Muscle of back (tissue), 11 donors: ENCODE measurements around the gene SMIM44. TPM values are rescaled to one million over a fixed set of nuclear protein-coding genes. Genes with fewer than 3 reads are reported as not detected.

Experiments
- DNase-seq, 3 donors: peaks; one replicate each; pipeline versions ENCODE4 v3.0.0 to v3.0.0-alpha.2; 2013
- polyA plus RNA-seq, 10 donors: library from polyadenylated mRNA; unstranded; fragments of 120-200 nt; gene quantifications; one replicate each; pipeline ENCODE4 v1.2.1, GENCODE V29; 2013; ENCODE audit not compliant: insufficient read length in 10 of 10

The SMIM44 gene
- polyA plus RNA-seq, 10 donors, result not detected

DNA sequence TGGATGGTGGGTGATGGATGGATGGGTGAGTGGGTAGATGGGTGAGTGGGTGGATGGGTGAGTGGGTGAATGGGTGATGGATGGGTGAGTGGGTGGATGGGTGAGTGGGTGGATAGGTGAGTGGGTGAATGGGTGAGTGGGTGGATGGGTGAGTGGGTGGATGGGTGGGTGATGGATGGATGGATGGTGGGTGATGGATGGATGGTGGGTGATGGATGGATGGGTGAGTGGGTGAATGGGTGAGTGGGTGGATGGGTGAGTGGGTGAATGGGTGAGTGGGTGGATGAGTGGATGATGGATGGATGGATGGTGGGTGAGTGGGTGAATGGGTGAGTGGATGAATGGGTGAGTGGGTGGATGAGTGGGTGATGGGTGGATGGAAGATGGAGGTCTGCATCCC lies 5.7 kb downstream of the SMIM44 start:
- DNase-seq, result no peak

DNA sequence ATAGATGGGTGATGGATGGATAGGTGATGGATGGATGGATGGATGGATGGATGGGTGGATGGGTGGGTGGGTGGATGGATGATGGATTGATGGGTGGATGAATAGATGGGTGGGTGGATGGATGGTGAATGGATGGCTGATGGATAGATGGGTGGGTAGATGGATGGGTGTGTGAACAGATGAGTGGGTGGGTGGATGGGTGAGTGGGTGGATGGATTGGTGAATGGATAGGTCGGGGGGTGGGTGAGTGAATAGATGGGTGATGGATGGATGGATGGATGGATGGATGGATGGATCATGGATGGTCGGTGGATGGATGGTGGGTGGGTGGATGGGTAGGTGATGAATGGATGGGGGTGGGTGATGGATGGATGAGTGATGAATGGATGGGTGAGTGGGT lies 6.4 kb downstream of the SMIM44 start:
- DNase-seq, result no peak

DNA sequence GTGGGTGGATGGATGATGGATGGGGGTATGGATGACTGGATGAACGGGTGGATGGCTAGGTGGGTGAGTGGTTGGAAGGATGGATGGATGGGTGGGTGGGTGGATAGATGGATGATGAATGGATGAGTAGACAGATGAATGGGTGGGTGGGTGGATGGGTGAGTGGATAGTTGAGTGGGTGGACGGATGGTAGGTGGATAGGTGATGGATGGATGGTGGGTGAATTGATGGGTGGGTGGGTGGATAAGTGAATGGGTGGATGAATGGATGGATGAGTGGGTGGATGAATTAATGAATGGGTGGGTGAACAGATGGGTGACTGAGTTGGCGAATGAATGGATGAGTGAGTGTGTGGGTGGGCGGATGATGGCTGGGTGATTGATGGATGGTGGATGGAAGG lies 7.8 kb downstream of the SMIM44 start:
- no peak for DNase-seq

DNA sequence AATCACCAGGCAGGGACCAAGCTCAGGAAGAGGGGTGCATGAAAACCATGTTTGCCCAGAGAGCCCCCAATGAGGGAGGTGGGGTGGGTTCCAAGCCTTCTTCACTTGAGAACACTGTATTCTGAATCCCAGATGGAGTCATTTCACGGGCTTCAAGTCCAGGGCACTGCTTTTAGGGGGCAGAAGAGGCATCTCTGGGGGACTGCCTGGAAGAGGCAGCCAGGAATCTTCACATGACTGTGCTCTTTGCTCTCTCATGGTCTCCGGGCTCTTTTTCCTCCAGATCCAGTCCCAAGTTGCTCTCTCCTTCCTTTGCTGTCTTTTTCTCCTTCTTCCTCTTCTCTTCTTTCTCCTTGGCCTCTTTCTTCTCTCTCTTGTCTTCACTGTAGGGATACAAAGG lies 8.6 kb downstream of the SMIM44 start:
- no peak for DNase-seq

DNA sequence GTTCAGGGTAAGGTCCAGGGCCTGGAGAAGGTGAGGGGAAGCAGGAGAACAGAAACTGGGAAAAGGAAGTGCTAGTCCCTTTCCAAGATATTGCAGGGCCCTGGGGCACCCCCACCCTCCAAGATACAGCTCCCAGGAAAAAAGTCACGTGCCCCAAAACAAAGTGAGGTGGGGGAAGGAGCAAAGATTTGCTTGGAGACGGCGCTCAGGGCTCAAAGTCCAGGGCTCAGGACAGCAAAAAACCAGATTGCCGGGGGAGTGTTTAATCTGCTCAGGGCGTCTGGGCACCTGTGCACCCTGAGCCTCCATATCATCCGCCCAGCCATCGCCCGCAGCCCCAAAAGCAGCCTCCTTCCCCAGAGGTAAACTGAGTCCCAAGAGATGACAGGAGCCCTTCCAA lies 9.2 kb downstream of the SMIM44 start:
- no peak for DNase-seq

GRCh38 chr19:3471954-3472655 lies 11.1 kb downstream of the SMIM44 start:
- peak in 1 of 3 donors; percentile 53 for DNase-seq

DNA sequence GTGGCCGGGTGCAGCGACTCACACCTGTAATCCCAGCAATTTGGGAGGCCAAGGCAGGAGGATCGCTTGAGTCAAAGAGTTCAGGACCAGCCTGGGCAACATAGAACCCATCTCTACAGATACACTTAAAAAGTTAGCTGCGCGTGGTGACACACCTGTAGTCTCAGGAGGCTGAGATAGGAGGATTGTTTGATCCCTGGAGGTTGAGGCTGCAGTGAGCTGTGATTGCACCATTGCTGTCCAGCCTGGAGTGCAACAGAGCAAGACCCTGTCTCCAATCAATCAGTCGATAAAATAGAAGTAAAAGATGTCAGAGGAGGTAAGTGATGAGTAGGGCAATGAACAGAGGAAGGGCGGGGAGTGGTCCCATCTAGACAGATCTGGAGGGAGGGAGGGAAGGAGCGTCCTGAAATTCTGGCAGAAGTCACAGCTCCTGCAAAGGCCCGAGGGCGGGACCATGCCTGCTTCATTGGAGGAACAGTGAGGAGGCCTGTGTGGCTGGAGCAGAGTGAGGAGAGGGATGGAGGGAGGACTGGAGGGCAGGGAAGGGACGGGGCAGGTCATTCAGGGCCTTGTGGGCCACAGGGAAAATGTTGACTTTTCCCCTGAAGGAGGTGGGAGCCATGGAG lies 12.6 kb downstream of the SMIM44 start:
- DNase-seq, result peak in 1 of 3 donors; percentile 42

DNA sequence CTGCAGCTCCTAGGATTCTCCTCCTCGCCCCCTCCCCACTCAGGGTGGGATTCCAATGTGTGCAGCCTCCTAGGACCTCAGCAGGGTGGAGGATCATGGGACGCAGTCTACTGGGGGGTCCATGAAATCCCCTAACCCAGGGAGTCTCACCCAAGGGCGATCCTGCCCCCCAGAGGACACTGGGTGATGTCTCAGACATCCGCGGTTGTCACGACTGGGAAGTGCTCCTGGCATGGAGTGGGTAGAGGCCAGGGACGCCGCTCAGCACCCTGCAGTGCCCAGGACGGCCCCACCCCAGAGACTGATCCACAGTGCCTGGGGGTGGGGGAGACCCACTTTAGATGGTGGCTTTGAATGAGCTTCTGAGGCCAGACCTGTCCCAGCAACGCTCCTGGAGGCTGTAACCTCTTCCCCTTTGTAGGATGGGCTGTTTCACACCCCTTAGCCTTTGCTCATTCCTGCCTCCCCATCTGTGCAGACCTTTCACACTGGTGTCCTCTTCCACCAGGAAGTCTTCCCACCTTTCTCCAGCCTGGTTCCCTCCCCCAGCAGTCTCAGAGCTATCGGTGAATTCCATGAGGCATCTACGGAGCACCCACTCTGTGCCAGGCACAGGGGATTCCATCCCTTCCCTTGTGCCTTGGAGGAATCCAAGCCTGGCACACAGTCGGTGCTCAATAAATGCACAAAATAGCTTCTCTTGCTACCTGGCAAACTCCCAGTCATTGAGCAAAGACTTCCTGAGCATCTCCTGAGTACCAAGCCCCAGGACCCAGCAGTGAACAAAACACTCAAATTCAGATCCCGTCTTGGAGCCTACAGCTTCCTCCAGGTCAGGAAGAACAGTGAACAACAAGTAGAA lies 13.4 kb downstream of the SMIM44 start:
- no peak for DNase-seq

GRCh38 chr19:3468211-3468610 lies 15.0 kb downstream of the SMIM44 start:
- DNase-seq, result no peak

- no peak for DNase-seq
Measured at GRCh38 chr19:3467437-3468198, 15.6 kb downstream of the SMIM44 start.

- no peak for DNase-seq
Measured at GRCh38 chr19:3466635-3467034, 16.6 kb downstream of the SMIM44 start.

GRCh38 chr19:3465552-3465951 lies 17.7 kb downstream of the SMIM44 start:
- DNase-seq, result no peak

DNA sequence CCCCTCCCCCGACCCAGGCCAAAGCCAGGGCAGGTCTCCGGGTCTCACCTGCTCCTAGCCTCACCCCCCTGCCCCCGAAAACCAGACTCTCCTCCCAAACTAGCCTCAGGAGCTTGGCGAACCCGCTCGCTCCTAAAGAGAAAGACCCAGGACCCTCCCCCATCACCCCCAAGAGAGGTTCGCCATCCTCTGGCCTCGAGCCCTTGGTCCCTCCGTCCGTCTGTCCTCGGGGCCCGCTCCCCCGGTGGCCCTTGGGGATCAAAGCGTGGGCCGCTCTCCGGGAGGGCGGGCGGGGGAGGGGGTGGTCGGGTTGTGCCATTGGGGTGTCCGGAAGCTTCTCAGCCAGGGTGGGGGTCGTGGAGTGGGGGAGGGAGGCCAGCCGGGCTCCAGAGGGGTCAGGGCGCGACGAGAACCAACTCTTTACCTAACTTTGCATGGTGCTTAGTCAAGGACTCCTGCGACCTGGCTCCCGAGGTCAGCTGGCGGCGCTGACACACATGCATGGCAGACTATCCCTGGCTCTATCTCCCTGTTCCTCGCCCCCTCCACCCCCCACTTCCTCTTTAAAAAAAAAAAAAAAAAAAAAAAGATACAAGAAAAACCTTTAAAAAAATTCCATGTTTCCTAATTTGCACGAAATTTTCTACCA lies 18.5 kb downstream of the SMIM44 start:
- DNase-seq, result no peak

- peak in 1 of 3 donors; percentile 46 for DNase-seq
Measured at GRCh38 chr19:3463714-3464586, 19.3 kb downstream of the SMIM44 start.

- peak in 1 of 3 donors; percentile 60 for DNase-seq
Measured at GRCh38 chr19:3462991-3463713, 20.1 kb downstream of the SMIM44 start.

- DNase-seq, result no peak
Measured at GRCh38 chr19:3459965-3460582, 23.2 kb downstream of the SMIM44 start.

DNA sequence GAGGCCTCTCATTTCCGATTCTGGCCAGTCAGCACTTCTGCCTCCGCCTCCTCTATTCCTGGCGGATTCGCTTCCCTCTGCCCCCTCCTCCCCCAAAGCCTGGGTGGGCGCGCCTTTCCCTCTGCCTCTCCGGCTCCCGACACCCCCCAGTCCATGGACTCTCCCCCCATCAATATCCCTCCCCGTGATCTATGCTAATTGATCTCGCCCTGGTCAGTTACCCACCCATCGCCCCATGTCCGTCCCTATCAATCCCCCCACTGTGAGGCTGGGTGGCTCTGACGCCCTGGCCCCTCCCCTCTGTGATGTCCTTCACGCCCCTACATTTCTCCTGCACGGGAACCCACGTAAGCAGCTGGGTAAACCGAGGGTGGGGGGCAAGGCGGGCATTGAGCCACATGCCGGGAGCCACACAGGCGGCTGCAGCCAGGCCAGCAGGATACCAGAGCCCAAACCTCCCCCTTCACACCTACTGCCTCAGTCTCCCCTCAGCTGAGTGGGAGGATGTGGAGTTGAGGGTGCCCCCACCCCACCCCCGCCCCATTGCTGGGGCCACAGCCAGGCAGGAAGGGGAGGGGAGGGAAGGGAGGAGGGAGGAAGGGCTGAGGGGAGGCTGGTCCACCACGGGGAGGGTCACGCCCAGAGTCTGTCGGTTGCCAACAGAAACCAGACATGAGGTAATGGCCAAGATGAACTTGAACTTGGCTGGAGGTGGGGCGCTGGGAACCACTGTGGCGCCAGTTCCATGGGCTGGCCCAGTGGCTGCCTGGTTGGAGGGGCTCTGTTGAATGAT lies 24.0 kb downstream of the SMIM44 start:
- peak; percentile 85 to 97 (median 94) for DNase-seq
